ENCODE data around the gene NANOS2. TPM values are rescaled to one million over a fixed set of nuclear protein-coding genes. Genes with fewer than 3 reads are reported as not detected.
A peak's percentile ranks its signal among the peaks of the same experiment; 100 is the strongest.

NANOS2 gene
- total RNA-seq: not detected

DNA sequence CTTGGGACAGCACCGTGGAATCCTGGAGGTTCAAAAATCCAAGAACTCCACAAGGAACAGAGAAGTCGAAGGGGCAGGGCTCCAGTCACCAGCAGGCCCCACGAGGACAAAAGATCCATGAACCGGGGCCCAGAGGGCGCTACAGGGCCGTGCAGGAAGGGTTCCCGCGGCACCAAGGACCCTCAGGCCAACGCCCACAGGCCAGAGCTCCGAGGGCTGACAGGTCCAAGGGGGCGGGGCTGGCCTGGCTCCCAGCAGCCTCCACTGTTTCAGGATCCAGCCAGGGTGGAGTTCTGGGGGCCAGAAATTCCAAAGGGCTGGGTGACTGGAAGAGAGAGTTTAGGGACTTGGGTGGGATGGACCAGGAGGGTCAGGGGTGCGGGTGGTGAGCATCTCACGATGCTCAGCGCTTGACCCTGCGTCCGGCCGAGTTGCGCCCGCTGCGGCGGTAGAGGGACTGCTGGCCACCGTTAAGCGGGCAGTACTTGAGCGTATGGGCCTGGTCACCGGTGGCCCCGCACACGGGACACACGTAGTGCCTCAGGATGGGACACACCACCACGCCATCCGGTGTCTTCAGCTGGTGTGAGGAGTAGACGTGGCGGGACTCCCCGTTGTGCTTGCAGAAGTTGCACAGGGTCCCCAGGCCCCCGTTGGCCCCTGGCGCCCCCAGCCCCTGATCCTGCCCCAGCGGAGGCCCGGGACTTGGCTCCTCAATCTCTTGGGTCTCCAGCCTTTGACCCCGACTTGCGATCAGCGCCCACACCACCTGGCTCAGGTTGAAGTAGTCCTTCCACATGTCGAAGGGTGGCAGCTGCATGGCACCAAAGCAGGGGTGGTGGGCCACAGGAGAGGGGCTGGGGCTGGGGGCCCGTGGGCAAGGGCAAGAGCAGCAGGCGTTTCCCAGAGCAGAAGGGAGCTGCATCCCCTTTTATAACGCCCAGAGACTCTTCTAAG is at the start of gene NANOS2:
Gene NANOS2 (minus strand): TSS at position 905 of the 957 bp plus-strand sequence. CDS start 85 bp downstream, at position 820.
- ATAC-seq (no peak), DNase-seq (ENCODE audit: low spot score) (no peak)

GRCh38 chr19:45962021-45962420 is 47.4 kb upstream of the NANOS2 start:
- ATAC-seq: no peak
- DNase-seq (ENCODE audit: low spot score): no peak

- no peak for DNase-seq (ENCODE audit: low spot score)
Measured at GRCh38 chr19:45960595-45961235, 46.1 kb upstream of the NANOS2 start.

GRCh38 chr19:45959517-45960025 is 45.0 kb upstream of the NANOS2 start:
- ATAC-seq: no peak
- no peak for DNase-seq (ENCODE audit: low spot score)

More at GRCh38 chr19:45960595-45961235, 46.1 kb upstream of the NANOS2 start:
- no peak for ATAC-seq

DNA sequence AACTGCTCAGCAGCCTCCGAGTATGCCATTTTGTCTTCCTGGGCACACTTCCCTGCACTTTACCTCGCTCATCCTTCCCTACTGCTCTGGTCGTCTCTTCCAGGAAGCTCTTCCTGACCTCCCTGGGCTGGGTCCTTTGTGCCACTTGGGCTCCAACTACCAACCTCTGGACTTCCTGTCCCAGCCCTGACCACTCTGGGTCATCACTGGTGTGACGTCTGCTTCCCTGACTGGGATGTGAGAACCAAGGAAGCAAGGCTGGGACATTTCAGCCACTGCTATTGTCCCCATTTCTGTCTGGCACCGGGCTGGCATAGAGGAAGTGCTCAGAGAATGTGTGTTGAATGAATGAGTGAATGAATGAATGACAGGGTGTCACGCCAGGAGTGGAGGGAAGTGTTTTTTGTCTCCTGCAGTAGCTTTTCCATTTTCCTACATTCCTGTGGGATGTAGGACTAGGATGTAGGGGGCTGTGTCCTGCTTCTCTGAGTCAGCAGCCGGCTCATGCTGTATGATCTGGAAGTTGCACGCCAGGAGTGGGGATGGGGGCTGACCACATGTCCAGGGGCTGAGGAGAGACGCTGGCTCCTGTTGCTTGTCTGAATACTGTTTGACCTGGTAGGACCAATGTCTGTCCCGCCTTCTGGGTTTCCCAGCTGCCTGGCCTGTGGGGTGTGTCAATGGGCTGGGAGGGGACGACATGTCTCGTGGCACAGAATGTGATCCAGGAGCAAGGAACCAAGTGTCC is 44.4 kb upstream of the NANOS2 start:
- DNase-seq (ENCODE audit: low spot score) (no peak), ATAC-seq (no peak)

- ATAC-seq: no peak
- no peak for DNase-seq (ENCODE audit: low spot score)
Measured at GRCh38 chr19:45958320-45958719, 43.7 kb upstream of the NANOS2 start.

DNA sequence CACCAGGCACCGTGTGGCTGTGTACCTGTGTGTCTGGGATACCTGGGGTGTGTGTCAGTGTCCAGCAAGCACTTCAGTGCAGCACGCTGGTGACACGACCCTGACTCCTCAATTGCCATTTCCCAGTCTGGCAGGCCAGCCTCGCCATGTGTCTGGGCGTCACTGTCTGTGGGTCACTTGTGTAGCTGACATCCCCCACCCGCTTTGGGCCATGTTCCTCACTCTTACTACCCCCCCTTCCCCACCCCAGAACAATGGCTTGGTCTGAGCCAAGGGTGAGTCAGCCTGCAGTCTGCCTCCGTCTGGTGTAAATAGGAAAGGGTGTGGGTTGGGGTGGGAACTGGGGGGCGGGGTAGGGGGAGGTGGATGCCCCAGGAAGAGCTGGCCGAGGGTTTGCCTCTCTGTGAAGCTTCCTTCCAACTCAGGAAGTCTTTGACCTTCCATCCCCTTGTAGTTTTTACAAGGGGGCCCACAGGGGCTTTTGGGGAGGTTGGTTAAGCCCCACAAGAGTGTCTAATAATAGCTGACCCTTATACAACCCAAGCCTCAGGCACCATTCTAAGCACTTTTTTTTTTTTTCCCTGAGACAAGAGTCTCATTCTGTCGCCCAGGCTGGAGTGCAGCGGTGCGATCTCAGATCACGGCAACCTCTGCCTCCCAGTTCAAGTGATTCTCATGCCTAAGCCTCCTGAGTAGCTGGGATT is 41.5 kb upstream of the NANOS2 start:
- DNase-seq (ENCODE audit: low spot score): no peak
- peak; percentile 62 for ATAC-seq

DNA sequence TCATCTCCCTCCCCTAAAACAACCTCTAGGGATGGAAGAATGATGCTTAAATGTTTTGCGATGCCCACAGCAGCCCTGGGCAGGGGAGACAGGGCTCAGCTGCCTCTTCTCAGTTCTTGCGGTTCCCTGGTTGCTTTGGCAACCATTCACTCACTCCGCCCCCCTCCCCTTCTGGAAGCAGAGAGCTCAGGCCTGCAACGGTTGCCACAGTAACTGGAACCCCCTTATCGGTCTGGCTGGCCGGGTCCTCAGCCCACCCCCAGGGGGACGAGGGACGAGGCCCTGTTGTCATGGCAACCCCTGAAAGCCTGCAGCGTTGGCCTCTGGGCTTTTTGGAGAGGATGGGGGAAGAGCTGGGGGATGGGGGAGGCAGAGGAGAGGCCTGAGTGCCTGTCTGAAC is 39.6 kb upstream of the NANOS2 start:
- ATAC-seq: no peak

GRCh38 chr19:45953676-45954075 is 39.1 kb upstream of the NANOS2 start:
- no peak for DNase-seq (ENCODE audit: low spot score)
- no peak for ATAC-seq

More for the DNA sequence above, 39.6 kb upstream of the NANOS2 start:
- DNase-seq (ENCODE audit: low spot score): no peak

- peak; percentile 76 for ATAC-seq
- no peak for DNase-seq (ENCODE audit: low spot score)
Measured at GRCh38 chr19:45952686-45953505, 38.3 kb upstream of the NANOS2 start.

GRCh38 chr19:45952341-45952685 is 37.7 kb upstream of the NANOS2 start:
- DNase-seq (ENCODE audit: low spot score): no peak
- ATAC-seq: no peak

GRCh38 chr19:45947926-45948325 is 33.3 kb upstream of the NANOS2 start:
- DNase-seq (ENCODE audit: low spot score) (no peak), ATAC-seq (no peak)

- no peak for ATAC-seq
- no peak for DNase-seq (ENCODE audit: low spot score)
Measured at GRCh38 chr19:45940515-45940805, 25.9 kb upstream of the NANOS2 start.

DNA sequence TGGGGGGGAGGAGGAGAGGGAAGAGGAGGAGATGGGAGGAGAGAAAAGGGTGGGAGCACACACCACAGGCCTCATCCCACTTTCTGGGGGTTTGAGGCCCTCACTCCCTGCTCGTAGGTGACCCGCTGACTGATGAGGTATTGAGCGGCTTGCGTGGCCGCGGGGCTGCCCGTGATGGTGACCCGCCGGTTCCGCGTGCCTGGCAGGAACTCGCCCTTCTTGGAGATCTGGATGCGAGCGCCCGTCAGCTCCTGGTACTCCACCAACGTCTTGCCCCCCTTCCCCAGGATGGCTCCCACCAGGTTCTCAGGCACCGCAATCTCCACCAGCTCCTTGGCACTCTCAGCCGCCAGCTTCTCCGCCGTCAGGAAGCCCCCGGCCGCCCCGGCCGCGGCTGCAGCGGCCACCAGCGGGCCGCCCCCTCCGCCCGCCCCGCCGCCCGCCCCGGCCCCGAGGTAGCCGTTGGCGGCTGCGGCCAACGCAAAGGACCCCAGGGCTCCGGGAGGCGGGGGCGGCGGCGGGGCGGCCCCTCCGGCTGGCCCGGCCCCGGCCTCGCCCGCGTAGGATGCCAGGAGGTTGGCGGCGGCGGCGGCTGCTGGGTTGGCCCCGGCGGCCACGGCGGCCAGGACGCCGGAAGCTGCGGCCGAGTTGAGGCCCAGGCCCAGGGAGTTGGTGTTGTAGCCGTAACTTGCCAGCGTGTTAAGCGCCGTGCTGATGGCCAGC is 25.4 kb upstream of the NANOS2 start:
- DNase-seq (ENCODE audit: low spot score) (no peak), ATAC-seq (no peak)

GRCh38 chr19:45938733-45939319 is 24.2 kb upstream of the NANOS2 start:
- ATAC-seq (no peak), DNase-seq (ENCODE audit: low spot score) (no peak)

DNA sequence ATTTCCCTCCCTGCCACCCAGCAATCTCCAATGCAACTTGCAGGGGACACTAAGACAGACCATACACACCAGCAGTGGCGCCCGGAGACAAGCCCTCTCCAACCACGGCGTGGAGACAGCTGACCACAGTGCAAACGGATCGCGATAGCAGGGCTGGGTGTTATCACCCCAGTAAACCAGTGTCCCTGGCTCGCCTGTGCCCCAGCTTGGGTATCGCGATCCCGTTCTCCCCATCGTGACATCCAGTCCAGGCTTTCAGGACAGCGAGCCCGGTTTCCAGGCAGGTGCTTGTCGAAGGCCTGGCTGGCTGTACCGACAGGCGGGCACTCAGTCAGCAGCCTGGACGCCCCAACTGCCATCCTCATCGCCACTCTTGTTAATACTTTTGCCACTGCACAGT is 20.7 kb upstream of the NANOS2 start:
- DNase-seq (ENCODE audit: low spot score): no peak
- ATAC-seq: no peak

DNA sequence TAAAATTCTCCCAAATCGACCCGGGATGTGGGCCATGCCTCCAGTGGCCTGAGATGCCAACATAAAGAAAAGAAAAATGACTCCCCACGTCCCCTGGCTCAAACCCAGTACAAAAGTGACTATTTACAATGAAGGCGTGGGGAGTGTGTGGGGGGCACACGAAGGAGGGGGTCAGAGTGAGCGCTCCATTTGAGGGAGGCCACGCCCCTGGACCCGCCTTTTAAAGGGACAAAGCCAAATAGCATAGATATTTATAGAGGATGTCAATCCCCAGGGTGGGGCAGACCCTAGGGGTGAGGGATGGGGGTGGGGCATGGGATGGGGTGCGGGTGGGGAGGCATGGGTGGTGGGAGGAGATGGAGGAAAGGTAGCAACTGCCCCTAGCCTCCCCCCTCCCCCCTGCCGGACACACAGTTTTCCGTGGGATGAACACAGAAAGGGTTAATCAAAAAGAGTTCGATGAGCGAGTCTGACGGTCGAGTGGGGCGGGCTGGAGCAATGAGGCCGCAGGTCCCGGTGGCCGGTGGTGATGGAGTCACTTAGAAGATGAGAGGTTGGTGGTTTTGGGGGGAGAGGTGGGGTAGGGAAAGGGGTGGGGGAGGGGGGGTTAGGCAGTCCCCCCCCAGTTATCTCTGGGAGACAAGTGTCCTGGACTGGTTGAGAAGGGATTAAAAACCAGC is 20.1 kb upstream of the NANOS2 start:
- no peak for ATAC-seq
- no peak for DNase-seq (ENCODE audit: low spot score)

DNA sequence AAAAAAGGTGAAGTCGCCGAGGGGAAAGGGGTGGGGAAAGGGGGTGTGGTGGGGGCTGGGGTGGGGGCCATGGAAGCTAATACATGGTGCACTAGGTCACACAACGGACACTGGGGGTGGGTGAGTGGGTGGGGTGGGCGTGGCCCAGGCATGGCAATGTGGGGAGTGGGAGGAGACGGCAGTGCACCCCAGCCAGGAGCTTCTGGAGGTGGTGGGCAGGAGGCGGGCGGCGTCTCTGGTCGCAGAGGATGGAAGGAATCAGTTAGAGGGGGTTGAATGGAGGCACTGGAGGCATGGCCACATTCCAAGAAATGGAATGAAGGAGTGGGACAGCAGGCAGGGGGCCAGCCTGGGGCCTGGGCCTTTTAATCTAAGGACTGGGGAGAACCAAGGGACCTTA is 19.2 kb upstream of the NANOS2 start:
- ATAC-seq: no peak
- DNase-seq (ENCODE audit: low spot score): no peak

Measured in left lobe of liver (tissue), 2 donors.